GM23248 (cell line): ENCODE measurements around the gene OSBPL5. TPM values are rescaled to one million over a fixed set of nuclear protein-coding genes. Genes with fewer than 3 reads are reported as not detected.

Source experiments
- DNase-seq: peaks from one replicate; pipeline ENCODE4 v3.0.0-alpha.2; 2015
- H2AFZ ChIP-seq: fragments of 200-600 bp; sonication (generic); 2 replicates; pipeline ENCODE4 v1.6.1; 2016; ENCODE audit warnings: antibody characterized with exemption
- H3F3A ChIP-seq: fragments of 200-600 bp; sonication (generic); 2 replicates; pipeline ENCODE4 v1.6.1; 2016; ENCODE audit warnings: mild to moderate bottlenecking, antibody characterized with exemption, mixed run types; ENCODE audit not compliant: insufficient read depth
- H3K27ac ChIP-seq: fragments of 200-600 bp; sonication (generic); 2 replicates; pipeline ENCODE4 v1.5.1; 2016; ENCODE audit warnings: mild to moderate bottlenecking
- H3K27me3 ChIP-seq: fragments of 200-600 bp; sonication (generic); replicated peaks from 2 replicates; pipeline ENCODE4 v1.6.1; 2016; ENCODE audit warnings: mild to moderate bottlenecking; ENCODE audit not compliant: insufficient read depth
- H3K36me3 ChIP-seq: fragments of 200-600 bp; sonication (generic); 2 replicates; pipeline ENCODE4 v1.6.1; 2016; ENCODE audit warnings: low read depth, mild to moderate bottlenecking
- H3K4me1 ChIP-seq: fragments of 200-600 bp; sonication (generic); 2 replicates; pipeline ENCODE4 v1.6.1; 2016; ENCODE audit warnings: mild to moderate bottlenecking; ENCODE audit not compliant: insufficient read depth
- H3K4me2 ChIP-seq: fragments of 200-600 bp; sonication (generic); one replicate; pipeline ENCODE4 v1.6.1; 2016; ENCODE audit warnings: mild to moderate bottlenecking; ENCODE audit not compliant: unreplicated experiment
- H3K4me3 ChIP-seq: fragments of 200-600 bp; sonication (generic); 2 replicates; pipeline ENCODE4 v1.5.1; 2016; ENCODE audit warnings: mild to moderate bottlenecking
- H3K79me2 ChIP-seq: fragments of 200-600 bp; sonication (generic); 2 replicates; pipeline ENCODE4 v1.6.1; 2016; ENCODE audit warnings: mild to moderate bottlenecking; ENCODE audit not compliant: insufficient read depth
- H3K9ac ChIP-seq: fragments of 200-600 bp; sonication (generic); 2 replicates; pipeline ENCODE4 v1.6.1; 2016; ENCODE audit warnings: mild to moderate bottlenecking
- H3K9me2 ChIP-seq: fragments of 200-600 bp; sonication (generic); 2 replicates; pipeline ENCODE4 v1.6.1; 2016; ENCODE audit warnings: mixed run types, mild to moderate bottlenecking, moderate library complexity; ENCODE audit not compliant: insufficient read depth
- H3K9me3 ChIP-seq: fragments of 200-600 bp; sonication (generic); one replicate; pipeline ENCODE4 v1.6.1; 2017; ENCODE audit warnings: low read depth
- H4K20me1 ChIP-seq: fragments of 200-600 bp; sonication (generic); 2 replicates; pipeline ENCODE4 v1.6.0; 2016; ENCODE audit not compliant: insufficient read depth
- EZH2 ChIP-seq: fragments of 200-600 bp; sonication (generic); IDR thresholded peaks from 2 replicates; pipeline ENCODE4 v1.6.1; 2018; ENCODE audit warnings: antibody characterized with exemption, mild to moderate bottlenecking; ENCODE audit not compliant: insufficient read depth, poor library complexity, severe bottlenecking
- EZH2phosphoT487 ChIP-seq: fragments of 200-600 bp; sonication (generic); IDR thresholded peaks from 2 replicates; pipeline ENCODE4 v1.6.1; 2018; ENCODE audit warnings: antibody characterized with exemption, moderate library complexity, mild to moderate bottlenecking, low read depth; ENCODE audit not compliant: insufficient read depth
- WGBS, 2 experiments: methylation state at CpG; one replicate each; pipeline ENCODE4 v1.1.6; 2015 to 2017; ENCODE audit warnings: low lambda C conversion rate in 2 of 2, low coverage in 1 of 2; ENCODE audit errors: missing lambda C conversion rate in 2 of 2; 5-methylcytosine and 5-hydroxymethylcytosine counted together
- in situ Hi-C: fragments of 300-500 bp; cut with MboI; formaldehyde crosslinking; loops from 2 replicates; pipeline ENCODE4 v1.15.0; 2020
- polyA plus RNA-seq: library from polyadenylated mRNA; unstranded; fragments of >200 nt; fragmentation: Nextera tagmentation; extraction: Ambion mirVana; gene quantifications from 2 replicates; pipeline ENCODE4 v1.2.1, GENCODE V29; 2016
- total RNA-seq: library from RNA; depleted of rRNA; stranded (reverse); fragments of >200 nt; shearing (Covaris generic); gene quantifications from 2 replicates; pipeline ENCODE4 v1.2.3, GENCODE V29; 2014

The OSBPL5 gene
- total and polyA plus RNA-seq, 2 experiments from 2014 or later: 27.9 to 57.6 TPM

DNA sequence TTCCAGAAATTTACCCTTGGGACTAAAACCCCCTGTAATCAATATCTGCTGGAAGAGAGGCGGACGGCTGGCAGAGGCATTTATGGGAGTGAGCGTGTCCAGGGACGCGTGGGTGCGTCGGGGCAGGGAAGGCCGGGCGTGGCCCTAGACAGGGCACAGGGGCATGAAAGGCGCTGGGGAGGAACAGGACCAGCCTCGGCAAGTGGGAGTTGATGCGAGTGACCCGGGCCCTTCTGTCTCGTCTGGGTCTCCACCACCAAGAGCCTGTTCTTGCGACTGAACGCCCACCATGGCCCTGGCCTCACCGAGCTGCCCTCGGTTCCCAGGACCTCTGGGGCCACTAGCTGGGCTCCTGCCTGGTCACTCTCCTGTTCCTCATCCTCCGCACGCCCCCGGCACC lies 17.5 kb downstream of the OSBPL5 start:
- Histone ChIP-seq H3K9ac (peak overlapping the region; percentile 65), H3F3A (no peaks in the 10 kb centered on the region), H2AFZ (no peak overlapping the region), H3K36me3 (no peaks in the 10 kb centered on the region), H3K9me3 (no peaks in the 10 kb centered on the region), H3K9me2 (no peaks in the 10 kb centered on the region), H3K4me3 (no peak overlapping the region), H3K4me2 (peak overlapping the region; percentile 21), H4K20me1 (no peaks in the 10 kb centered on the region; the same call in 1 of the 2 replicates), H3K4me1 (peaks cover 20% of the 10 kb centered on the region), H3K79me2 (peaks cover 93% of the 10 kb centered on the region), H3K27ac (peak overlapping the region; percentile 63), H3K27me3 (no peaks in the 10 kb centered on the region)
- in situ Hi-C loops: no loop called here
- WGBS, 2 experiments: 70 to 71% methylated on average over 21 of the region's 21 CpGs
- DNase-seq: no peak
- no peak for TF ChIP-seq EZH2

DNA sequence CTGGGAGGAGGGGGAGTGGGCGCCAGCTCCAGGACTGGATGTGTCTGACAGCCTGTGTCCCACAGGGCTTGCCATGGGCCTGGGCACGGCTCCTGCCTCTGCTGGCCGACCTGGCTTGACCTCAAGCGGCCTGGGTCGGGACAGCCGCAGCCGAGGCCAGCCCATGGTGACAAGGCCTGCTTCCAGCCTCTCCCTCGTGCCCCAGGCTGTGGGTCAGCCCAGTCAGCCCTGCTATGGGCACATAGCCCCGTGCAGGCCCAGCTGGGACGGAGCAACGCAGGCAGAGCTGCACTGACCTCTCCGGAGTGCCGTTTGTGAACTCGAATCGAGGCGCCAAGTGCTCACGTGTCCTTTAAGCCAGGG lies 17.9 kb downstream of the OSBPL5 start:
- TF ChIP-seq EZH2 (no peak), EZH2phosphoT487 (no peak)
- no peak overlapping the region for H3K4me3 ChIP-seq
- H3K27me3 ChIP-seq: no peaks in the 10 kb centered on the region
- in situ Hi-C loops: no loop called here
- H3K27ac ChIP-seq: peak overlapping the region; percentile 63
- no peaks in the 10 kb centered on the region for H3K9me3 ChIP-seq
- no peaks in the 10 kb centered on the region; the same call in 1 of the 2 replicates for H4K20me1 ChIP-seq
- peaks cover 16% of the 10 kb centered on the region for H3K4me1 ChIP-seq
- peaks cover 92% of the 10 kb centered on the region for H3K79me2 ChIP-seq
- peak; percentile 63 for DNase-seq
- H3K36me3 ChIP-seq: no peaks in the 10 kb centered on the region
- H3K4me2 ChIP-seq: peak overlapping the region; percentile 21
- no peaks in the 10 kb centered on the region for H3F3A ChIP-seq
- no peaks in the 10 kb centered on the region for H3K9me2 ChIP-seq
- 13 to 16% methylated on average over 15 to 17 of the region's 17 CpGs for WGBS, 2 experiments
- no peak overlapping the region for H2AFZ ChIP-seq
- H3K9ac ChIP-seq: peak overlapping the region; percentile 65

DNA sequence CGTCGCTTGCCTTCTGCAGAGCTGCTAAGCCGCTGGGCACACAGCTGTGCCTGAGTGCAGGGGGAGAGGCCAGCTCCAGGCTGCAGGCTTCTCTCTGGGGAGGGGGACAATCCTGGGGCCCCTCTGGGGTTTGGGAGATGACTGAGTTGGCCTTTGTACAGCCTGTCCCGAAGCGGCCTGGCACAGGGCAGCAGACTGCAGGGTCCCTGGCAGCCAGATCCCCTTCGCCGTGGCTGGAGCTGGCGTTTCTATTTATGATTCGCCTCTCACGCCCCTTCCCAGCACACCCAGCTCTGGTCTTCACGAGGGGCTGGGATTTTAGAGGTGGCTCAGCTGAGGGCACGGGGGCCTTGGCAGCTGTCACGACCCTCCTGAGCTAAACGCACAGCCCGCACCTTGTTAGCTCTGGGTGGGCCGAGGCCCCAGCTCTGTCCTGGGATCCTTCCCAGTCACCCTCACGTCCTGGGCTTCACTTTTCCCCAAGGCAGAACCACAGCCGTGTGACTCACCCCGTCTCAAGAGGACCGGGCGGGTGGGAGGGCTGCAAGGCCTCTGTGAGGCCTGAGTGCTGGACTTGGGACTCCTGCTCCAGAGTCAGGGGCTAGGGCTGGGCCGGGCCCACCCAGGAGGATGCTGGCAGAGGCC lies 18.4 kb downstream of the OSBPL5 start:
- in situ Hi-C loops: no loop called here
- Histone ChIP-seq H3K4me3 (no peak overlapping the region), H3K79me2 (peaks cover 92% of the 10 kb centered on the region), H3K4me1 (peaks cover 16% of the 10 kb centered on the region), H3K9ac (peak overlapping the region; percentile 65), H2AFZ (no peak overlapping the region), H3F3A (no peaks in the 10 kb centered on the region), H3K9me2 (no peaks in the 10 kb centered on the region), H3K4me2 (peak overlapping the region; percentile 21), H3K36me3 (no peaks in the 10 kb centered on the region), H3K9me3 (no peaks in the 10 kb centered on the region), H4K20me1 (no peaks in the 10 kb centered on the region; the same call in 1 of the 2 replicates), H3K27me3 (no peaks in the 10 kb centered on the region), H3K27ac (peak overlapping the region; percentile 63)
- TF ChIP-seq EZH2phosphoT487: no peak
- TF ChIP-seq EZH2: no peak
- 31 to 47% methylated on average over 18 to 22 of the region's 22 CpGs for WGBS, 2 experiments
- DNase-seq: peak; percentile 93

DNA sequence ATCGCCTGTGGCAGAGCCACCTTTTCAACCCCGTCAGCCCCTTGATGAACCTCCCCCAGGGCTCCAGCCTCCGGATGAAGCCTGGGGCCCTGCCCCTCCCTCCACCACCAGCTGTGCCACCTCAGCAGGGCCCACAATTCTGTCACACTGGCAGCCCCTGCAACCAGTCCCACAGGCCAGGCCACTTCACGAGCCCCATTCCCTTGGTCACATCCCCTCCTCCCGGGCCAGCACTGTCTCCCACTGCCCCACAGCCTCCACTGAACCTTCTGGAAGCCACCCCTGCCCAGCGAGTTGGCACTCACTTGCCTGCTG lies 19.9 kb downstream of the OSBPL5 start:
- no peak overlapping the region for H3K27ac ChIP-seq
- DNase-seq: no peak
- H3K4me2 ChIP-seq: no peak overlapping the region
- peaks cover 91% of the 10 kb centered on the region for H3K79me2 ChIP-seq
- 71 to 81% methylated on average over 6 of the region's 6 CpGs for WGBS, 2 experiments
- TF ChIP-seq EZH2phosphoT487: no peak
- TF ChIP-seq EZH2: no peak
- no peaks in the 10 kb centered on the region for H4K20me1 ChIP-seq
- in situ Hi-C loops: no loop called here
- no peaks in the 10 kb centered on the region for H3K27me3 ChIP-seq
- no peaks in the 10 kb centered on the region for H3K9me3 ChIP-seq
- H3K9me2 ChIP-seq: no peaks in the 10 kb centered on the region
- H3K4me3 ChIP-seq: no peak overlapping the region
- peaks cover 16% of the 10 kb centered on the region for H3K4me1 ChIP-seq
- H3K36me3 ChIP-seq: no peaks in the 10 kb centered on the region
- H2AFZ ChIP-seq: no peak overlapping the region
- no peak overlapping the region for H3K9ac ChIP-seq
- no peaks in the 10 kb centered on the region for H3F3A ChIP-seq
